IMR-90 (cell line): Measurements from ENCODE around the gene LAIR2.

Experiments
- BHLHE40 ChIP-seq: fragments of 150-350 bp; IDR thresholded peaks from 2 replicates; pipeline ENCODE4 v1.6.1; 2016; ENCODE audit warnings: mild to moderate bottlenecking, low read depth, low read length
- CEBPB ChIP-seq: IDR thresholded peaks from 2 replicates; pipeline ENCODE4 v1.6.1; 2012; ENCODE audit warnings: low read depth, low read length, improper control_type of control experiment
- ELK1 ChIP-seq: fragments of 150-350 bp; IDR thresholded peaks from 2 replicates; pipeline ENCODE4 v1.6.1; 2016; ENCODE audit warnings: low read depth, mild to moderate bottlenecking, low read length, moderate library complexity, borderline replicate concordance
- FOS ChIP-seq: fragments of 150-350 bp; IDR thresholded peaks from 2 replicates; pipeline ENCODE4 v1.6.1; 2016; ENCODE audit warnings: low read depth, low read length
- MAFK ChIP-seq: IDR thresholded peaks from 2 replicates; pipeline ENCODE4 v1.6.1; 2012; ENCODE audit warnings: low read depth, low read length, improper control_type of control experiment
- MAZ ChIP-seq: IDR thresholded peaks from 2 replicates; pipeline ENCODE4 v1.6.1; 2012; ENCODE audit warnings: low read depth, mild to moderate bottlenecking, low read length, improper control_type of control experiment, moderate library complexity, borderline replicate concordance
- MXI1 ChIP-seq: IDR thresholded peaks from 2 replicates; pipeline ENCODE4 v1.6.1; 2012; ENCODE audit warnings: low read depth, mild to moderate bottlenecking, low read length, moderate library complexity, borderline replicate concordance
- POLR2A ChIP-seq: IDR thresholded peaks from 2 replicates; pipeline ENCODE4 v1.6.1; 2012; ENCODE audit warnings: mild to moderate bottlenecking, low read depth, low read length
- RCOR1 ChIP-seq: IDR thresholded peaks from 2 replicates; pipeline ENCODE4 v1.6.1; 2012; ENCODE audit warnings: mild to moderate bottlenecking, low read length, improper control_type of control experiment; ENCODE audit not compliant: insufficient replicate concordance
- RFX5 ChIP-seq: IDR thresholded peaks from 2 replicates; pipeline ENCODE4 v1.8.0; 2012; ENCODE audit warnings: low read depth, mild to moderate bottlenecking, low read length, moderate library complexity
- SMC3 ChIP-seq: fragments of 150-350 bp; IDR thresholded peaks from 2 replicates; pipeline ENCODE4 v1.6.1; 2016; ENCODE audit warnings: low read depth, mild to moderate bottlenecking, antibody characterized with exemption, low read length, moderate library complexity
- USF2 ChIP-seq: fragments of 150-350 bp; IDR thresholded peaks from 2 replicates; pipeline ENCODE4 v1.6.1; 2017; ENCODE audit warnings: mild to moderate bottlenecking, antibody characterized with exemption, low read length, low read depth
- TF ChIP-seq, protein P1 (sequence below): conservative IDR thresholded peaks from 2 replicates; pipeline ENCODE4 v1.5.1; 2012; ENCODE audit warnings: mild to moderate bottlenecking, low read depth, low read length, improper control_type of control experiment

- TF ChIP-seq, protein P1, sequence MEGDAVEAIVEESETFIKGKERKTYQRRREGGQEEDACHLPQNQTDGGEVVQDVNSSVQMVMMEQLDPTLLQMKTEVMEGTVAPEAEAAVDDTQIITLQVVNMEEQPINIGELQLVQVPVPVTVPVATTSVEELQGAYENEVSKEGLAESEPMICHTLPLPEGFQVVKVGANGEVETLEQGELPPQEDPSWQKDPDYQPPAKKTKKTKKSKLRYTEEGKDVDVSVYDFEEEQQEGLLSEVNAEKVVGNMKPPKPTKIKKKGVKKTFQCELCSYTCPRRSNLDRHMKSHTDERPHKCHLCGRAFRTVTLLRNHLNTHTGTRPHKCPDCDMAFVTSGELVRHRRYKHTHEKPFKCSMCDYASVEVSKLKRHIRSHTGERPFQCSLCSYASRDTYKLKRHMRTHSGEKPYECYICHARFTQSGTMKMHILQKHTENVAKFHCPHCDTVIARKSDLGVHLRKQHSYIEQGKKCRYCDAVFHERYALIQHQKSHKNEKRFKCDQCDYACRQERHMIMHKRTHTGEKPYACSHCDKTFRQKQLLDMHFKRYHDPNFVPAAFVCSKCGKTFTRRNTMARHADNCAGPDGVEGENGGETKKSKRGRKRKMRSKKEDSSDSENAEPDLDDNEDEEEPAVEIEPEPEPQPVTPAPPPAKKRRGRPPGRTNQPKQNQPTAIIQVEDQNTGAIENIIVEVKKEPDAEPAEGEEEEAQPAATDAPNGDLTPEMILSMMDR, result no peak
- TF ChIP-seq USF2, result no peak
- no peak for TF ChIP-seq SMC3
- TF ChIP-seq POLR2A, result no peak
- no peak for TF ChIP-seq BHLHE40
- TF ChIP-seq MXI1, result no peak
- TF ChIP-seq RFX5, result no peak
- no peak for TF ChIP-seq CEBPB
- no peak for TF ChIP-seq ELK1
- TF ChIP-seq RCOR1, result no peak
- TF ChIP-seq MAFK, result no peak
- TF ChIP-seq FOS, result no peak
- no peak for TF ChIP-seq MAZ
These were observed 52.3 kb downstream of the LAIR2 start for GRCh38 chr19:54554896-54555295.
